CD4-positive, alpha-beta T cell treated with Interleukin-12 subunit alpha and Interleukin-12 subunit beta, for 1 hour (primary cell): ENCODE results near the gene NPL.
A peak's percentile ranks its signal among the peaks of the same experiment; 100 is the strongest.

Experiments
- DNase-seq: peaks from one replicate; pipeline ENCODE4 v3.0.0-alpha.2; 2020

The NPL gene

GRCh38 chr1:182823220-182823619 lies 33.6 kb downstream of the NPL start:
- no peak for DNase-seq

GRCh38 chr1:182826892-182827291 lies 37.3 kb downstream of the NPL start:
- DNase-seq = no peak

DNA sequence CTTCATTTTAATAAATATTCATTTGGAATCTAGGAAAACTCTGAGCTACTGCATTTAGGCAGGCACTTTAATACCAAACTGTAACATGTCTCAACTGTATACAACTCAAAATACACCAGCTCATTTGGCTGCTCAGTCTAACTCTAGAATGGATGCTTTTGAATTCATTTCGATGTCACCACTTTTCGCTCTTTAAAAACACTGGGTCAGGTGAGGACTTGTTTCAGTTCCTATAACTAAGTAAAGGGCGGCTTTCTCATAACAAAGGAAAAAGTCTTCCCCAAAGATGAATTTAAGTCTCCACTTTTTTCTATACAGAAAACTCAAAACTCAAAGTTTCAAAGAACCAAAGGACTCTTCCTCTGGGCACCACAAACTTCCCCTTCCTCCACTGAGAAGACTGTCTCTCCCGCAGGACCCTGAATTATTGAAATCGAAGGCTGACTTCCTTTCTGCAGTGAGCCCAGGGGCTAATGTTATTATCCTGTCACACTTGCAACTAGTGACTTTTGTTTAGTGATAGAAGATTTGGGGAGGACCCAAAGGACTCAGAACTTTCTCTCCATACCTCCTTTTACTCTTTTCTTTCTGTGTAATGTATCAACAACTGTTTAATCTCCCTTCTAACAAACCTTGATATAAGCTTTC lies 39.8 kb downstream of the NPL start:
- no peak for DNase-seq

- DNase-seq = no peak
Measured at GRCh38 chr1:182833271-182833670, 43.7 kb downstream of the NPL start.

DNA sequence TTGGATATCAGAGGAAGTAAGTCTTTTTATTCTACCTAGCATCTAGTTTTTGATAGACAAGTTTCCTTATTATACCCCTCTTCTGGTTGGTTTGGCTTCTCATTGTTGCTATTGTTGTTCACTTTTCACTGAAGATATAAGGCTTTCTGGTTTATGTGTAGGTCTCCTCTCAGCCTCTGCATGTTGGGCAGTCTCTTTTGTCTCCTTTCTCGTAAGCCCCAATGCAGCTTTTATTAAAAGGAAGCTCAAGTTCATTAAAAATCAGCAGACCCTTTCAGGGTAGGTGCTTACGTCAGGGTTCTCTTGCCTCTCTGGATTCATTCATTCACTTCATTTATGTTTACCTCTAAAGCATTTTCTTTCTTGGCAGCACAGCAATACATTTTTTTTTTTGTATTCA lies 44.8 kb downstream of the NPL start:
- DNase-seq = no peak

- DNase-seq = no peak
Measured at GRCh38 chr1:182835806-182836205, 46.2 kb downstream of the NPL start.

DNA sequence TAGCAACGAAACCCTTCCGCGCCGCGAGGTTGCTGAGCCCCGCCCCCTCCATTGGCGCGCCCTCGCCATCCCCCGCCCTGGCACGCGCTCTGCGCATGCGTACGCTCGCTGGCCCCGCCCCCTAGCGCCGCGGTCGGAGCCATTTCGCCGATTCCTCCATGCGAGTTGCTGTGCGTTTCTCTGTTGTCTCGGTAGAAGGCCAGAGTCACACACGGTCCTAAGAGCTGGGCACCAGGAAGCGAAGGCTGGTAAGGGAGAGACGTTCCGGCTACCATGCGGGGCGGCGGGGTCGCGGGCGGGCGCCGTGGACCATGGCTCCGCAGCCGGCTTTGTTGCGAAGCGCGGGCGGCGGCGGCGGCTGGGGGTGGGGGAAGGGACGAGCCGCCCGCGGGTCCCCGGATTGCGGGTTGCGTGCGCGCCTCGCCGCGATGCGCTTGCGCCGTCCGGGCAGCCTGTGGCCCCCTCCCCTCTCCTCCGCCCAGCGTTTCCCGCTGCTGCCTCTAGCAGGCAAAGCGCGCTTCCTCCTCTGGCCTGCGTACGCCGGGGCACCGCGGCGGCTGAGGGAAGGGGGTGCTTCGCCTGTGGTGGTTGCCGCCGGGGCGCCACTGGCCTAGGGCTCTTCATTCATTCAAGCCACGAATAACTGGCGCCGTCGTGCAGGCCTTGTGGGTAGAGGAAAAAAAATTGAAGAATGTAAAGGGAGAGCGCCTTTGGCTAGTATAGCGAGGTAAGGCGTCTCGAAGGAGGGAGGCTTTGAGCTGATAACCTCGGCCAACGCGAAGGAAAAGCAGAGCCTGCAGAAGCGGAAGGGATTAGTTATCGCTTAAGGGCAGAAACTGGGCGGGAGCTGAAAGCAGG lies 49.9 kb downstream of the NPL start, which contains the start of gene DHX9:
Gene DHX9, plus strand, starts transcription at position 139 of the 858 bp plus-strand sequence. CDS start 3,220 bp downstream, outside the sequence.
- peak; percentile 96 for DNase-seq

DNA sequence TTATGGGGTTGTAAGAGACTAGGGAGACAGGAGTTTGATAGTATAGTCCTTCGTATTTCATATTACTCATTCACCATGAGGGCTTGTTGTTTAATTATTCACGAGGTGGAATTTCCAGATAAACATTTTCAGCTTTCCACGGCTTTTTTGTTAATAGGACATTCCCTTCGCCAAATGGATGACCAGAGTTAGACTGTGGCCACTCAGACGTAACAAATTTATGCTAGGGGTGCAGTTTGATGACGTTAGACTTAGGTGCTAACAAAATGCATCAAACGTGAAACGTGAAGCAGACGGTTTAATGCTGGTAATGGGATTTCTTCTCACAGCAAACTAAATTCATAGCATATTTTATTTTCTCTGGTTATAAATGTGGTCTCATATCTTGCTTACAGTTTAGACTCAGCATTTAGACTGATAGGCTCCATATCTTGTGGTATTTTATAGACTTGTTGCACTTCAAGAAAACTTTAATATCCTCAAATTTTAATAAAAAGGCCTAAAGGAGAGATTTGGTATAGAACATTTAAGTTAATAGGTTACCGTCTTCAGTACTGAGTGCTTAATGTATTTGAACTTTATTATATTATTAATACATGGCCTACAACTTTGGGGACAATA lies 51.9 kb downstream of the NPL start:
- peak; percentile 17 for DNase-seq

- no peak for DNase-seq
Measured at GRCh38 chr1:182842265-182842664, 52.7 kb downstream of the NPL start.

GRCh38 chr1:182845379-182845778 lies 55.8 kb downstream of the NPL start:
- no peak for DNase-seq

- DNase-seq = no peak
Measured at GRCh38 chr1:182845894-182846293, 56.3 kb downstream of the NPL start.

DNA sequence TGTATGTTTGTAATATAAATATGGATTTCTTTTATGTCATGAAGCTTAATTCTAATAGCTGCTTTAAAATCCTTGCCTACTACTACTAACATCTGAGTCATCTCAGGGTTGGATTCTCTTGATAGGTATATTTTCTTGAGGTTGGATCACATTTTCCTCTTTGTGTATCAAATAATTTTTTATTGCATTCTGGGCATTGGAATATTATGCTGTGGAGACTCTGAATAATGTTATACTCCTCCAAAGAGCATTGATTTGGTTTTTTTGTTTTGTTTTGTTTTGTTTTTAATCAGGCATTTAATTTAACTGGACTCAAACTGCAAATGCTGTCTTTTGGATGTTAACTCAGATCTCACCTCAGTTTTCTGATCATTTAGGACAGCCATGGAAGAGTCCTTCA lies 57.5 kb downstream of the NPL start:
- DNase-seq = no peak

GRCh38 chr1:182848736-182849135 lies 59.2 kb downstream of the NPL start:
- no peak for DNase-seq

- DNase-seq = no peak
Measured at GRCh38 chr1:182850319-182850718, 60.7 kb downstream of the NPL start.

DNA sequence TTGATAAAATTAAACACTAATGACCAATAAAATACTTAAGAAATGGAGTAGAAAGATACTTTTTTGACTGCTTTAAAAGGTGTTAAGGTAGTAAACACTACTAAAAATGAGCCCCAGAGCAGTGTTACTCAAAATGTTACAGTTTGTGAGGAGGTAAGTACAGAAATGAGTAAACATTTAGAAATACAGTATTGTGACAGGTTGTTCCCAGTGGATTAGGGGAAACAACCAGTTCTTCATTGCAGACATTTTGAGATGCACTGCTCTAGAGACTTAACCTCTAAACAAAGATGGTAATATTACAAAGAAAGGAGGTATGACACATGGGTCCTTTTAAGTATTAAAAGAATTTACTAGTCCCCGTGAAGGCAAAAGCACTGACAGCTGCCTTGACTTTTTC lies 62.3 kb downstream of the NPL start:
- DNase-seq = no peak

DNA sequence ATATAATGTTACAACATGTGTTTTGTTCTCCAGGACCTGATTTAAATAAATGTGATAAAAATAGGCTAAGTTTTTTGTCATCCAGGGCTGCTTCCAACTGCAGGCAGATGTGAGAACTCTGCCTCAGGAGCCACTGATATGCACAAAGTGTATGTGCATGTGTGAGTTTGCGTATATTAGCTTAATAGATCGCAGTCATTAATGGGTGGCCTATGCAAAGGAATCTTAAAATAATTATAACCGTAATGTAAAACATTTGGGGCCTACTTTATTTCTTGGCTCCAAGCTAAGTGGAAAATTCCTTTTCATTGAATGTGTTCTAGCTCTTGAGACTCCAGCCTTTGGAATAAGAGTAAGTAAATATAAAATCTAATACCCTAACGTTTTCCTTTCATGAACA lies 66.3 kb downstream of the NPL start:
- DNase-seq = no peak

DNA sequence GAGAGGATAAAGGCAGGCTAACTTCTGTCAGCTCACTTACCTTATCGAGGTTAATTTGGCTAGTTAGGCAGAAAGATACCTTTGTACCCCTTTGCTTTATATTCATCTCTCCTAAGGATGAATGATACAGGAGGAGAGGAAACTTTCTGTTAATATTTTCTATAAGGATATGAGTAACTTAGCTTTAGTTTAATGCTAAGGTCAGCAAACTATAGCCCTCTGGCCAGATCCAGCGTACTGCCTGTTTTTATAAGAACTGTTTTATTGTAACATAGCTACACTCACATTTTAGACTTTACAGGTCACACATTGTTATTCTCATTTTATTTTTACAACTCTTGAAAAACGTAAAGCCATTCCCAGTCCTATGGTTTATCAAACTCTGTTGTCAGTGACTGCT lies 67.6 kb downstream of the NPL start:
- no peak for DNase-seq

DNA sequence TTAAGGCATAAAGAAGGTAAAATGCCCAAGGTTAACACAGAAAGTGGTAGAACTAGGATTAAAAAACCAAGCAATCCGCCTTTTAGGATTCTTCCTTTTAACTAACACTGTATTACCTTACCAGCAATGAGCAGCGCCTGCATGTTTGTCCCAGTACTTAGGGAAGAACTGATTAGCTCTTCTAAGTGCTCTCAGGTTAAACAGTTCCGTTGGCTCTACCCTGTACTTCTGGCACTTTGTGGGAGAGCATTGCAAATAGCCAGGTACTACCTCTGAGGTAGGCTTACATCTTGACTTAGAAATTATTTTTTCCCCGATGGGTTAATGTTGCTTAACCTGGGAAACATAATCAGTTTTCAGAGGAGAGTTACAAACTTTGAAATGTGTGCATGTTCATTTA lies 71.1 kb downstream of the NPL start:
- no peak for DNase-seq

- DNase-seq = no peak
Measured at GRCh38 chr1:182861994-182862393, 72.4 kb downstream of the NPL start.

- no peak for DNase-seq
Measured at GRCh38 chr1:182862827-182863226, 73.3 kb downstream of the NPL start.

GRCh38 chr1:182863940-182864339 lies 74.4 kb downstream of the NPL start:
- DNase-seq = no peak

DNA sequence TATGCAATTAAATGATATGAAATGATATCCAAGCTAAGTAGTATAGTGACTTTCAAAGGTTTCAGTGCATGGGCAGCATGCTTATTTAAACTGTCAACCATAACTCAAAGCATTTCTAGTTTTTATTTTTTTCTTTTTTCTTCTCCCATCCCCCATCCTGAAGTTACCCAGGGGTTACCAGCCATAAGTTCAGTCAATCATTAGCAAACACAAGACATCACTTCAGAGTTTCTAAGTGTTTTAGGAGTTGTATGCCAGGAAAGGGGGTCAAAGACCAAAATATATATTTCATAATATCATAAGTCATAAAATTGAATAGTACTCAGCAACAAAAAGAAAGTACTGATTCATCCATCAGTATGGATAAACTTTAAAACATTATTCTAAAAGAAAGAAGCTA lies 78.3 kb downstream of the NPL start:
- no peak for DNase-seq

GRCh38 chr1:182869241-182869666 lies 79.7 kb downstream of the NPL start:
- no peak for DNase-seq

DNA sequence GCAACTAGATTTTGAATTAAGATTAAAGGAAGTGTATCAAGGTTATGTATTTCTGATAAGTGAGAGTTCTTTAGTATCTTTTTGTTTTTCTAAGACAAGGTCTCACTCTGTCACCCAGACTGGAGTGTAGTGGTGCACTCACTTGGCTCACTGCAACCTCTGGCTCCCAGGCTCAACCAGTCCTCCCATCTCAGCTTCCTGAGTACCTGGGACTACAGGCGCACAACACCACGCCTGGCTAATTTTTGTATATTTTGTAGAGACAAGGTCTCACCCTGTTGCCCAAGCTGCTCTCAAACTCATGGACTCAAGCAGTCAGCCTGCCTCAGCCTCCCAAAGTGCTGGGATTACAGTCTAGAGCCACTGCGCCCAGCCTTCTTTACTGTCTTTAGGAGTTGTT lies 83.3 kb downstream of the NPL start:
- DNase-seq = no peak
